ENCODE measurements around the gene TMEM184A. TPM values are rescaled to one million over a fixed set of nuclear protein-coding genes. Genes with fewer than 3 reads are reported as not detected.

TMEM184A gene
- total RNA-seq, 1 experiment from 2014 or later: 21.4 TPM

GRCh38 chr7:1533255-1533546, 22.8 kb downstream of the TMEM184A start:
- Histone ChIP-seq H3K27ac (peak overlapping the region; percentile 89), H3K9me3 (ENCODE audit: insufficient read depth, low read depth) (no peaks in the 10 kb centered on the region), H2AFZ (no peak overlapping the region), H3K4me3 (peak overlapping the region; percentile 64), H4K20me1 (ENCODE audit: insufficient read depth) (peaks cover 55% of the 10 kb centered on the region), H3F3A (ENCODE audit: insufficient read depth, low read depth) (peaks cover 35% of the 10 kb centered on the region), H3K4me1 (replicated peaks; ENCODE audit: insufficient read depth) (peaks cover 56% of the 10 kb centered on the region), H3K36me3 (ENCODE audit: low read depth) (peaks cover 10% of the 10 kb centered on the region), H3K79me2 (ENCODE audit: low read depth) (peaks cover 68% of the 10 kb centered on the region), H3K4me2 (peak overlapping the region; percentile 98), H3K27me3 (ENCODE audit: insufficient read depth, low read depth) (no peaks in the 10 kb centered on the region), H3K9me2 (ENCODE audit: insufficient read depth) (no peaks in the 10 kb centered on the region)
- no peak for DNase-seq
- POLR2A ChIA-PET (ENCODE audit: unreplicated experiment): interaction anchor here (0.5 to 1.0 kb wide), 3 partner anchors 23 to 583 kb away, joined by 5 to 16 read pairs (median 6); partner anchors contain the start of gene TMEM184A
- intact Hi-C loops (cut with micrococcal nuclease; ENCODE audit: unreplicated experiment): loop anchor here (1.0 to 10.0 kb wide), 4 partner anchors 20 to 992 kb away; partner anchors contain the start of genes INTS1 and TMEM184A
- TF ChIP-seq CTCF (conservative IDR thresholded peaks at IDR 0.05) (no peak), EZH2 (IDR thresholded peaks at IDR 0.05; ENCODE audit: low read depth) (no peak)
- CTCF ChIA-PET: interaction anchor here (0.9 kb wide), 1 partner anchor 23 kb away, joined by 3 read pairs; the partner anchor contains the start of gene TMEM184A
- BruUV-seq (replicated peaks): no TSS peak

GRCh38 chr7:1532456-1533254, 23.4 kb downstream of the TMEM184A start:
- Histone ChIP-seq H3K79me2 (ENCODE audit: low read depth) (peaks cover 63% of the 10 kb centered on the region), H3K9me3 (ENCODE audit: insufficient read depth, low read depth) (no peaks in the 10 kb centered on the region), H3K9me2 (ENCODE audit: insufficient read depth) (no peaks in the 10 kb centered on the region), H2AFZ (no peak overlapping the region), H4K20me1 (ENCODE audit: insufficient read depth) (peaks cover 50% of the 10 kb centered on the region), H3F3A (ENCODE audit: insufficient read depth, low read depth) (peaks cover 35% of the 10 kb centered on the region), H3K27ac (peak overlapping the region; percentile 89), H3K4me3 (peak overlapping the region; percentile 64), H3K4me1 (replicated peaks; ENCODE audit: insufficient read depth) (peaks cover 51% of the 10 kb centered on the region), H3K27me3 (ENCODE audit: insufficient read depth, low read depth) (no peaks in the 10 kb centered on the region), H3K36me3 (ENCODE audit: low read depth) (peaks cover 6% of the 10 kb centered on the region), H3K4me2 (peak overlapping the region; percentile 98)
- ChIA-PET CTCF (no interaction called here), POLR2A (ENCODE audit: unreplicated experiment) (interaction anchor here (1.0 kb wide), 1 partner anchor 23 kb away, joined by 5 read pairs; the partner anchor contains the start of gene TMEM184A)
- no peak for TF ChIP-seq EZH2 (IDR thresholded peaks at IDR 0.05; ENCODE audit: low read depth)
- no peak for TF ChIP-seq CTCF (conservative IDR thresholded peaks at IDR 0.05)
- DNase-seq: peak; percentile 88 to 97
- TSS peak; percentile 88 for BruUV-seq (replicated peaks)
- intact Hi-C loops (cut with micrococcal nuclease; ENCODE audit: unreplicated experiment): loop anchor here (1.0 to 10.0 kb wide), 5 partner anchors 20 to 992 kb away; partner anchors contain the start of genes INTS1 and TMEM184A

DNA sequence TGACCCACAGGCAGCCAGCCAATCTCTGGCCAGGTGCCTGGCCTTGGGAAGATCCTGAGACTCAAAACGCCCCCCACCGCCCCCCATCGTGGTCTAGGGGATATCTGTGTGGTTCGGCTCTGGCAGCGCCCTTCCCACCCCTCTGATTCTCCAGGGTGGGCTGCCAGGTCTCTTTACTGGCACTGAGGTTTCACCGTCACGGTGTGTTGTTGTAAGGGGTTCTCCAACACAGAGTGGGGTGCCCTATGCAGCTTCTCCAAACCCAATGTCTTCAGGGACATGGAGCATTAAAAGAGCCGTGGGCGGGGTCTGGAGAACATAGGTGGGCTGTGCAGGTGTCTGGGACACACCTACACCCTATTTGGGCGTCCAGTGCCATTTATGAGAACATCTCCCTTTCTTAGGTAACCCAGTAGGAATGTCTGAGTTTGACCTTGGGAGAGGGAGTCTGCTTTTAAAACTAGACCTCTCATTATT, 24.0 kb downstream of the TMEM184A start:
- Histone ChIP-seq H3K9me2 (ENCODE audit: insufficient read depth) (no peaks in the 10 kb centered on the region), H2AFZ (no peak overlapping the region), H3K4me2 (peak overlapping the region; percentile 98), H3K4me1 (replicated peaks; ENCODE audit: insufficient read depth) (peaks cover 46% of the 10 kb centered on the region), H3K9me3 (ENCODE audit: insufficient read depth, low read depth) (no peaks in the 10 kb centered on the region), H3K27ac (peak overlapping the region; percentile 89), H4K20me1 (ENCODE audit: insufficient read depth) (peaks cover 47% of the 10 kb centered on the region), H3K79me2 (ENCODE audit: low read depth) (peaks cover 58% of the 10 kb centered on the region), H3K36me3 (ENCODE audit: low read depth) (peaks cover 5% of the 10 kb centered on the region), H3K27me3 (ENCODE audit: insufficient read depth, low read depth) (0 out of 2 replicates have a peak, but pooled peaks cover 1% of the 10 kb centered on the region), H3K4me3 (peak overlapping the region; percentile 64), H3F3A (ENCODE audit: insufficient read depth, low read depth) (peaks cover 40% of the 10 kb centered on the region)
- no TSS peak for BruUV-seq (replicated peaks)
- peak in 1 of 2 experiments; percentile 57 for DNase-seq
- TF ChIP-seq EZH2 (IDR thresholded peaks at IDR 0.05; ENCODE audit: low read depth): no peak
- TF ChIP-seq CTCF (conservative IDR thresholded peaks at IDR 0.05): no peak
- CTCF ChIA-PET: no interaction called here
- POLR2A ChIA-PET (ENCODE audit: unreplicated experiment): interaction anchor here (0.6 to 1.0 kb wide), 3 partner anchors 24 to 822 kb away, joined by 5 to 17 read pairs (median 5); partner anchors contain the start of gene TMEM184A
- intact Hi-C loops (cut with micrococcal nuclease; ENCODE audit: unreplicated experiment): loop anchor here (1.0 to 10.0 kb wide), 3 partner anchors 19 to 993 kb away; no protein-coding TSS in a partner anchor

All from PC-9 (cell line).